ENCODE measurements around the gene AFAP1. TPM values are rescaled to one million over a fixed set of nuclear protein-coding genes. Genes with fewer than 3 reads are reported as not detected.

The AFAP1 gene
- total RNA-seq, 5 donors from 2014 or later (not counting 1 experiment from before 2014, with no cell fraction given), result 4.8 to 34.8 (median 20.3) TPM

Other genes with a start within 250 kb of the AFAP1 start
- 1 to 10 TPM; 2.6 to 7.0 (median 5.5) TPM for gene ABLIM2, start 219.0 kb upstream of the AFAP1 start, total RNA-seq